Measurements from ENCODE around the gene THOP1. TPM values are rescaled to one million over a fixed set of nuclear protein-coding genes. Genes with fewer than 3 reads are reported as not detected.

THOP1 gene
- total RNA-seq, 2 donors from 2014 or later = 101 to 126 TPM

DNA sequence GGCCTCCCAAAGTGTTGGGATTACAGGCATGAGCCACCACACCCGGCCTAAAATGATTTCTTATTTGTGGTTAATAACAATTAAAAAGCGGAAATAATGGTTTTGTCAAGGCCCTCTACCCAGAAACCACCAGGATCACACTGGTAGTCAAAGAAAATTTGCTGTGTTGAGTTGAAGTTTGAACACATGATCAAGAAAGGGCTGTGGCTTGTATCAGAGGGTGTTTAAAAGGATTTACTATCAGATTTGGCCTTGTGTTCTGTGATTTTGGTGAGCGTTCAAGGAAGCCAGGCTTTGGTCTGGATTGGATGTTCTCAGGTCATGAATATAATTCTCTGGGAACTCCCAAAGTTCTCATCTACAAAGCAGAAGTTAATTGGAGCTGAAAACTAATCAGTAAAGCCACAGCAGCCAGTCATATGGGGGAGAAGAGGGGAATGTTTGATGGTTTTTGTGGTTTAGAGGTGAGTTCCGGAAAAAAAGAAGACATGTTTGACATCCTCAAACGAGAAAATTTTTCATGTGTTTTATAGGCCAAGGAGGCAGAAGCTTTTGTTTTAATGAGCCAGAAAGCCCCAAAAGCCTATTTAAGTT is 71.3 kb downstream of the THOP1 start:
- ATAC-seq (replicated peaks in 1 of 2) = no peak
- peaks cover 33 to 43% of the 10 kb centered on the region in 2 donors for H3K36me3 Mint-ChIP-seq (ENCODE audit: insufficient read depth in 2 of 2)
- no peaks in the 10 kb centered on the region for H3K27me3 Mint-ChIP-seq (ENCODE audit: low read depth)
- H3K4me1 Mint-ChIP-seq (ENCODE audit: low read depth) = peaks cover 12% of the 10 kb centered on the region
- no peak for DNase-seq
- H3K9me3 Mint-ChIP-seq = peaks cover 14 to 25% of the 10 kb centered on the region in 2 donors
- peak overlapping the region; percentile 10 to 13 for H3K4me3 Mint-ChIP-seq
- H3K27ac Mint-ChIP-seq = no peak overlapping the region

DNA sequence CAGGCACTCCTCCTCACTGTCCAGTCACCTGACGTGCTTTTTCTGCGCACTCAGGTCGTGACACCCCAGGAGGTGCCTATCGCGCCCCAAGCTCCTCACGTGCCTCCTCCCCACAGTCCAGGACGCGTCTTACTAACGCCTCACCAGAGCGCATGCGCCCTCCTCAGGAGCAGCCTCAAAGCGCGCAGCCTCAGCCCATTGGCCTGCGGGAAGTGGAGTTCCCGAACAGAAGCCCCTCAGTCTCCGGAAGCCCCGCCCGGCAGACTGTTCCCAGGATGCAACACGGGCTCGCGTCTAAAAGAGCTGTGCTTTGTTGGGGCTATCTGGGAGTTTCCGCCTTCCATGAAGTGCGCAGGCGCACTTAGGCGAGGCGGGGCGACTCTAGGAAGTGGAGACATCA is 73.6 kb downstream of the THOP1 start:
- H3K9me3 Mint-ChIP-seq = peaks cover 14 to 16% of the 10 kb centered on the region in 2 donors
- ATAC-seq (replicated peaks in 1 of 2) (no peak), DNase-seq (no peak)
- no peak overlapping the region for H3K27ac Mint-ChIP-seq
- no peak overlapping the region for H3K4me3 Mint-ChIP-seq
- peaks cover 12% of the 10 kb centered on the region for H3K4me1 Mint-ChIP-seq (ENCODE audit: low read depth)
- no peaks in the 10 kb centered on the region for H3K27me3 Mint-ChIP-seq (ENCODE audit: low read depth)
- H3K36me3 Mint-ChIP-seq (ENCODE audit: insufficient read depth in 2 of 2) = peaks cover 15 to 20% of the 10 kb centered on the region in 2 donors

DNA sequence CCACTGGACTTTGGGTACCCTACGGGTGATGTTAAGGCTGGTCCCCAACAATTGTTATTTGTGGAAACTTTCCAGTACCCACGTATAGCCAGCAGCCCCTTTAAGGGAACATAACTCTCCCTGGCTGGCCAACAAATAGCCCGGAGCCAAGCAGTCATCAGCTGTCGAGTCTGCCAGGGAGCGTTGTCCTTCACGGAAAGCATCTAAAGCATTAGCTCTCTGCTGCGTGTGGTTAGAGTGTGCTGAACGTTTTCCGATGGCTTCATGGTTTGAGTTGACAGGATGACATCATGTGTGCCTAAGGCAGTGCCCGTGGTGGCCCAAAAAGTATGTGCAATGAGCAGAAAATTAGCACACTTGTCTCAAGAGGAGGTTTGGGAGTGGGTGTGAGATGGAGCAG is 78.5 kb downstream of the THOP1 start:
- no peak overlapping the region for H3K4me3 Mint-ChIP-seq
- H3K36me3 Mint-ChIP-seq (ENCODE audit: insufficient read depth in 2 of 2) = peaks cover 0 to 2% of the 10 kb centered on the region in 2 donors
- H3K27me3 Mint-ChIP-seq (ENCODE audit: low read depth) = peaks cover 7% of the 10 kb centered on the region
- H3K4me1 Mint-ChIP-seq (ENCODE audit: low read depth) = no peaks in the 10 kb centered on the region
- H3K27ac Mint-ChIP-seq = no peak overlapping the region
- H3K9me3 Mint-ChIP-seq = peaks cover 3 to 5% of the 10 kb centered on the region in 2 donors
- no peak for ATAC-seq (replicated peaks in 1 of 2)
- no peak for DNase-seq

Other genes with a start within 250 kb of the THOP1 start
- 1 to 10 TPM; 1.3 TPM for gene GNG7, start 82.8 kb upstream of the THOP1 start, total RNA-seq
- gene DIRAS1, start 64.1 kb upstream of the THOP1 start, total RNA-seq = under 1 TPM; 0.32 to 0.55 TPM
- 10 to 100 TPM; 28.7 to 37.2 TPM for gene SLC39A3, start 45.5 kb upstream of the THOP1 start, total RNA-seq
- 10 to 100 TPM; 45.1 to 63.7 TPM for gene SGTA, start 2.2 kb upstream of the THOP1 start, total RNA-seq
- gene ZNF554, start 34.4 kb downstream of the THOP1 start, total RNA-seq = 1 to 10 TPM; 4.3 to 4.5 TPM
- gene ZNF555, start 56.0 kb downstream of the THOP1 start, total RNA-seq = 1 to 10 TPM; 4.6 to 4.8 TPM
- gene ZNF556, start 81.8 kb downstream of the THOP1 start, total RNA-seq = under 1 TPM in 1 of 2 donors, not detected in 1; 0.10 TPM
- 1 to 10 TPM; 6.2 to 7.6 TPM for gene ZNF57, start 115.4 kb downstream of the THOP1 start, total RNA-seq
- 1 to 10 TPM; 5.4 to 5.5 TPM for gene ZNF77, start 159.5 kb downstream of the THOP1 start, total RNA-seq
- gene TLE6, start 192.1 kb downstream of the THOP1 start, total RNA-seq = 1 to 10 TPM; 4.5 to 6.0 TPM
- gene TLE2, start 243.8 kb downstream of the THOP1 start, total RNA-seq = 10 to 100 TPM; 12.4 to 16.5 TPM

Data from activated T-cell treated with anti-CD3 and anti-CD28 coated beads, Interleukin-2, amount 50 U/mL, for 72 hours (primary cell).